HG03575 (cell line): Measurements from ENCODE around the gene AP3S2.
"Not testable (repeated sequence)": the region's sequence is repeated elsewhere in the genome, so short reads cannot be mapped to it uniquely, and the experiment has no call there.

Experiments used
- ATAC-seq: cut with Tn5 transposase; IDR thresholded peaks from one replicate; pipeline ENCODE4 v1.9.1; 2021; ENCODE audit not compliant: unreplicated experiment, insufficient number of reproducible peaks, low FRiP score; ENCODE audit errors: extremely low read depth

AP3S2 gene

GRCh38 chr15:89874926-89875564, 18.7 kb downstream of the AP3S2 start:
- no peak for ATAC-seq

- no peak for ATAC-seq
These were observed 23.0 kb downstream of the AP3S2 start for GRCh38 chr15:89870688-89871288.

- ATAC-seq = no peak
These were observed 23.8 kb downstream of the AP3S2 start for GRCh38 chr15:89870006-89870405.

- not testable (repeated sequence) for ATAC-seq
These were observed 24.3 kb downstream of the AP3S2 start for GRCh38 chr15:89869490-89869889.

GRCh38 chr15:89864958-89865739, 28.6 kb downstream of the AP3S2 start:
- no peak for ATAC-seq

GRCh38 chr15:89863918-89864317, 29.9 kb downstream of the AP3S2 start:
- ATAC-seq = no peak

GRCh38 chr15:89860891-89861290, 32.9 kb downstream of the AP3S2 start:
- ATAC-seq = no peak

GRCh38 chr15:89860431-89860830, 33.4 kb downstream of the AP3S2 start:
- ATAC-seq = no peak

GRCh38 chr15:89858661-89859458, 34.9 kb downstream of the AP3S2 start:
- no peak for ATAC-seq

- no peak for ATAC-seq
These were observed 36.1 kb downstream of the AP3S2 start for GRCh38 chr15:89857673-89858072.

- ATAC-seq = no peak
These were observed 37.8 kb downstream of the AP3S2 start for GRCh38 chr15:89855948-89856347.

GRCh38 chr15:89854863-89855262, 38.9 kb downstream of the AP3S2 start:
- ATAC-seq = not testable (repeated sequence)

GRCh38 chr15:89852342-89852995, 41.3 kb downstream of the AP3S2 start:
- ATAC-seq = no peak

GRCh38 chr15:89851673-89852341, 42.0 kb downstream of the AP3S2 start:
- ATAC-seq = no peak

- no peak for ATAC-seq
These were observed 44.9 kb downstream of the AP3S2 start for GRCh38 chr15:89848970-89849292.

GRCh38 chr15:89847101-89847500, 46.7 kb downstream of the AP3S2 start:
- no peak for ATAC-seq

GRCh38 chr15:89845305-89845893, 48.4 kb downstream of the AP3S2 start:
- no peak for ATAC-seq

- no peak for ATAC-seq
These were observed 51.8 kb downstream of the AP3S2 start for GRCh38 chr15:89841962-89842361.
